Activated naive CD4-positive, alpha-beta T cell treated with anti-CD3 and anti-CD28 coated beads, Interleukin-2, amount 50 U/mL, for 24 hours (primary cell): ENCODE results near the gene WASHC2C.
"Not testable (repeated sequence)": the region's sequence is repeated elsewhere in the genome, so short reads cannot be mapped to it uniquely, and the experiment has no call there.

Experiments
- H3K27ac Mint-ChIP-seq: one replicate; pipeline ENCODE4 v1.8.0; 2021; ENCODE audit warnings: mild to moderate bottlenecking, mixed read lengths
- H3K27me3 Mint-ChIP-seq: one replicate; pipeline ENCODE4 v1.8.0; 2021; ENCODE audit warnings: mixed read lengths
- H3K36me3 Mint-ChIP-seq: one replicate; pipeline ENCODE4 v1.8.0; 2021; ENCODE audit warnings: mixed read lengths
- H3K4me1 Mint-ChIP-seq: one replicate; pipeline ENCODE4 v1.8.0; 2021; ENCODE audit warnings: mixed read lengths
- H3K4me3 Mint-ChIP-seq: one replicate; pipeline ENCODE4 v1.8.0; 2021; ENCODE audit warnings: mild to moderate bottlenecking, mixed read lengths
- H3K9me3 Mint-ChIP-seq: one replicate; pipeline ENCODE4 v1.8.0; 2021; ENCODE audit warnings: mixed read lengths

Gene WASHC2C

GRCh38 chr10:45812959-45813358 is 85.9 kb downstream of the WASHC2C start:
- H3K4me1 Mint-ChIP-seq, H3K9me3 Mint-ChIP-seq, H3K27ac Mint-ChIP-seq, H3K27me3 Mint-ChIP-seq, H3K36me3 Mint-ChIP-seq, H3K4me3 Mint-ChIP-seq: not testable (repeated sequence)

- not testable (repeated sequence) for H3K9me3 Mint-ChIP-seq, H3K27me3 Mint-ChIP-seq, H3K4me1 Mint-ChIP-seq
Observed at GRCh38 chr10:45814146-45814545, 87.1 kb downstream of the WASHC2C start.

GRCh38 chr10:45817130-45817859 is 90.2 kb downstream of the WASHC2C start:
- Mint-ChIP-seq H3K9me3 (no peaks in the 10 kb centered on the region), H3K4me1 (no peaks in the 10 kb centered on the region), H3K27ac (no peak overlapping the region), H3K27me3 (peaks cover 1% of the 10 kb centered on the region), H3K4me3 (no peak overlapping the region), H3K36me3 (no peaks in the 10 kb centered on the region)

More at GRCh38 chr10:45814146-45814545, 87.1 kb downstream of the WASHC2C start:
- H3K4me3 Mint-ChIP-seq, H3K27ac Mint-ChIP-seq, H3K36me3 Mint-ChIP-seq: not testable (repeated sequence)

GRCh38 chr10:45817912-45818311 is 90.8 kb downstream of the WASHC2C start:
- Mint-ChIP-seq H3K9me3 (no peaks in the 10 kb centered on the region), H3K36me3 (no peaks in the 10 kb centered on the region), H3K4me1 (no peaks in the 10 kb centered on the region), H3K4me3 (no peak overlapping the region), H3K27ac (no peak overlapping the region), H3K27me3 (peaks cover 1% of the 10 kb centered on the region)

- Mint-ChIP-seq H3K4me1 (no peaks in the 10 kb centered on the region), H3K27ac (no peak overlapping the region), H3K27me3 (no peaks in the 10 kb centered on the region), H3K36me3 (no peaks in the 10 kb centered on the region), H3K4me3 (no peak overlapping the region), H3K9me3 (no peaks in the 10 kb centered on the region)
Observed at GRCh38 chr10:45819552-45819951, 92.5 kb downstream of the WASHC2C start.

- not testable (repeated sequence) for H3K4me3 Mint-ChIP-seq, H3K27ac Mint-ChIP-seq, H3K36me3 Mint-ChIP-seq, H3K9me3 Mint-ChIP-seq, H3K27me3 Mint-ChIP-seq, H3K4me1 Mint-ChIP-seq
Observed at GRCh38 chr10:45820107-45820830, 93.2 kb downstream of the WASHC2C start.

- not testable (repeated sequence) for H3K4me1 Mint-ChIP-seq, H3K36me3 Mint-ChIP-seq, H3K27me3 Mint-ChIP-seq, H3K27ac Mint-ChIP-seq, H3K4me3 Mint-ChIP-seq, H3K9me3 Mint-ChIP-seq
Observed at GRCh38 chr10:45822918-45823317, 95.9 kb downstream of the WASHC2C start.
